Measurements from ENCODE around the gene RRAS. TPM values are rescaled to one million over a fixed set of nuclear protein-coding genes. Genes with fewer than 3 reads are reported as not detected.

The RRAS gene
- total and polyA plus RNA-seq, 4 donors = 4.1 to 18.5 (median 11.1) TPM

DNA sequence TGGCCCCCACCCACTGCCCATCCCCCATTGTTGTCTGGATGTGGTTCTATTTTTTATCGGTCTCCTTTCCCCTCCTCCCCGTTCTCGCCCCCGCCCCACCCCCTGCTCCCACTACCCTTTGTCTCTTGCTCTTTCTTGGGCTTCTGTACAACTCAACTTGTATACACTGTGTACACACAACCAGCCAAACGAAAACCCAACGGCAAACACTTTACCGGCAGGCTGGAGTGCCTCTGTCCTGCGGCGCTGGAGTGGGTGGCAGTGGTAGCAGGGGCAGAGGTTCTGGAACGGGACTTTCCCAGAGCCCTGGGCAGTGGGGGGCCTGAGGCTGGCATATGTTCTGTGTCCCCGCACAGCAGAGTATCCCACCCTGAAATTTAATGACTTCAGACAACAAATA lies 13.7 kb downstream of the RRAS start:
- no peak for TF ChIP-seq HNF4G (IDR thresholded peaks at IDR 0.05)
- no peak for TF ChIP-seq TAF1 (conservative IDR thresholded peaks at IDR 0.05)
- TF ChIP-seq HNF4A (conservative IDR thresholded peaks at IDR 0.05) = no peak
- TF ChIP-seq JUND (IDR thresholded peaks at IDR 0.05) = no peak
- TF ChIP-seq GABPA (IDR thresholded peaks at IDR 0.05 in 1 of 2, conservative IDR thresholded peaks at IDR 0.05 in 1 of 2) = no peak
- TF ChIP-seq, protein P1, sequence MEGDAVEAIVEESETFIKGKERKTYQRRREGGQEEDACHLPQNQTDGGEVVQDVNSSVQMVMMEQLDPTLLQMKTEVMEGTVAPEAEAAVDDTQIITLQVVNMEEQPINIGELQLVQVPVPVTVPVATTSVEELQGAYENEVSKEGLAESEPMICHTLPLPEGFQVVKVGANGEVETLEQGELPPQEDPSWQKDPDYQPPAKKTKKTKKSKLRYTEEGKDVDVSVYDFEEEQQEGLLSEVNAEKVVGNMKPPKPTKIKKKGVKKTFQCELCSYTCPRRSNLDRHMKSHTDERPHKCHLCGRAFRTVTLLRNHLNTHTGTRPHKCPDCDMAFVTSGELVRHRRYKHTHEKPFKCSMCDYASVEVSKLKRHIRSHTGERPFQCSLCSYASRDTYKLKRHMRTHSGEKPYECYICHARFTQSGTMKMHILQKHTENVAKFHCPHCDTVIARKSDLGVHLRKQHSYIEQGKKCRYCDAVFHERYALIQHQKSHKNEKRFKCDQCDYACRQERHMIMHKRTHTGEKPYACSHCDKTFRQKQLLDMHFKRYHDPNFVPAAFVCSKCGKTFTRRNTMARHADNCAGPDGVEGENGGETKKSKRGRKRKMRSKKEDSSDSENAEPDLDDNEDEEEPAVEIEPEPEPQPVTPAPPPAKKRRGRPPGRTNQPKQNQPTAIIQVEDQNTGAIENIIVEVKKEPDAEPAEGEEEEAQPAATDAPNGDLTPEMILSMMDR (IDR thresholded peaks at IDR 0.05; ENCODE audit: low read depth, low read length, missing input control) = no peak
- TF ChIP-seq, protein P2, sequence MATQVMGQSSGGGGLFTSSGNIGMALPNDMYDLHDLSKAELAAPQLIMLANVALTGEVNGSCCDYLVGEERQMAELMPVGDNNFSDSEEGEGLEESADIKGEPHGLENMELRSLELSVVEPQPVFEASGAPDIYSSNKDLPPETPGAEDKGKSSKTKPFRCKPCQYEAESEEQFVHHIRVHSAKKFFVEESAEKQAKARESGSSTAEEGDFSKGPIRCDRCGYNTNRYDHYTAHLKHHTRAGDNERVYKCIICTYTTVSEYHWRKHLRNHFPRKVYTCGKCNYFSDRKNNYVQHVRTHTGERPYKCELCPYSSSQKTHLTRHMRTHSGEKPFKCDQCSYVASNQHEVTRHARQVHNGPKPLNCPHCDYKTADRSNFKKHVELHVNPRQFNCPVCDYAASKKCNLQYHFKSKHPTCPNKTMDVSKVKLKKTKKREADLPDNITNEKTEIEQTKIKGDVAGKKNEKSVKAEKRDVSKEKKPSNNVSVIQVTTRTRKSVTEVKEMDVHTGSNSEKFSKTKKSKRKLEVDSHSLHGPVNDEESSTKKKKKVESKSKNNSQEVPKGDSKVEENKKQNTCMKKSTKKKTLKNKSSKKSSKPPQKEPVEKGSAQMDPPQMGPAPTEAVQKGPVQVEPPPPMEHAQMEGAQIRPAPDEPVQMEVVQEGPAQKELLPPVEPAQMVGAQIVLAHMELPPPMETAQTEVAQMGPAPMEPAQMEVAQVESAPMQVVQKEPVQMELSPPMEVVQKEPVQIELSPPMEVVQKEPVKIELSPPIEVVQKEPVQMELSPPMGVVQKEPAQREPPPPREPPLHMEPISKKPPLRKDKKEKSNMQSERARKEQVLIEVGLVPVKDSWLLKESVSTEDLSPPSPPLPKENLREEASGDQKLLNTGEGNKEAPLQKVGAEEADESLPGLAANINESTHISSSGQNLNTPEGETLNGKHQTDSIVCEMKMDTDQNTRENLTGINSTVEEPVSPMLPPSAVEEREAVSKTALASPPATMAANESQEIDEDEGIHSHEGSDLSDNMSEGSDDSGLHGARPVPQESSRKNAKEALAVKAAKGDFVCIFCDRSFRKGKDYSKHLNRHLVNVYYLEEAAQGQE (IDR thresholded peaks at IDR 0.05) = no peak
- TF ChIP-seq NR2F2 (IDR thresholded peaks at IDR 0.05) = no peak
- no peak for TF ChIP-seq EGR1 (IDR thresholded peaks at IDR 0.05; ENCODE audit: low read depth in 2 of 2)
- TF ChIP-seq SP1 (IDR thresholded peaks at IDR 0.05) = no peak
- TF ChIP-seq RAD21 (IDR thresholded peaks at IDR 0.05) = no peak
- Histone ChIP-seq H3K9me3 (ENCODE audit: control insufficient read depth in 4 of 4, low read length in 3 of 4) (no peaks in the 10 kb centered on the region), H3K9ac (ENCODE audit: low read depth in 1 of 2, low read length in 2 of 2) (no peak overlapping the region), H3K27ac (ENCODE audit: low read depth in 1 of 2, low read length in 2 of 2) (no peak overlapping the region), H3K27me3 (ENCODE audit: control insufficient read depth in 4 of 4, insufficient read depth in 4 of 4, low read length in 3 of 4) (no peaks in the 10 kb centered on the region), H3K4me3 (ENCODE audit: low read depth in 1 of 3, low read length in 3 of 3) (no peak overlapping the region), H3K4me1 (ENCODE audit: control insufficient read depth in 4 of 4, insufficient read depth in 4 of 4, low read length in 3 of 4) (no peaks in the 10 kb centered on the region), H3K36me3 (ENCODE audit: control insufficient read depth in 4 of 4, insufficient read depth in 3 of 4, low read depth in 1 of 4, low read length in 3 of 4) (peaks cover 2 to 20% (median 8%) of the 10 kb centered on the region in 4 donors)
- DNase-seq (ENCODE audit: low spot score) = no peak
- 90% methylated on average over 11 of the region's 11 CpGs for WGBS

DNA sequence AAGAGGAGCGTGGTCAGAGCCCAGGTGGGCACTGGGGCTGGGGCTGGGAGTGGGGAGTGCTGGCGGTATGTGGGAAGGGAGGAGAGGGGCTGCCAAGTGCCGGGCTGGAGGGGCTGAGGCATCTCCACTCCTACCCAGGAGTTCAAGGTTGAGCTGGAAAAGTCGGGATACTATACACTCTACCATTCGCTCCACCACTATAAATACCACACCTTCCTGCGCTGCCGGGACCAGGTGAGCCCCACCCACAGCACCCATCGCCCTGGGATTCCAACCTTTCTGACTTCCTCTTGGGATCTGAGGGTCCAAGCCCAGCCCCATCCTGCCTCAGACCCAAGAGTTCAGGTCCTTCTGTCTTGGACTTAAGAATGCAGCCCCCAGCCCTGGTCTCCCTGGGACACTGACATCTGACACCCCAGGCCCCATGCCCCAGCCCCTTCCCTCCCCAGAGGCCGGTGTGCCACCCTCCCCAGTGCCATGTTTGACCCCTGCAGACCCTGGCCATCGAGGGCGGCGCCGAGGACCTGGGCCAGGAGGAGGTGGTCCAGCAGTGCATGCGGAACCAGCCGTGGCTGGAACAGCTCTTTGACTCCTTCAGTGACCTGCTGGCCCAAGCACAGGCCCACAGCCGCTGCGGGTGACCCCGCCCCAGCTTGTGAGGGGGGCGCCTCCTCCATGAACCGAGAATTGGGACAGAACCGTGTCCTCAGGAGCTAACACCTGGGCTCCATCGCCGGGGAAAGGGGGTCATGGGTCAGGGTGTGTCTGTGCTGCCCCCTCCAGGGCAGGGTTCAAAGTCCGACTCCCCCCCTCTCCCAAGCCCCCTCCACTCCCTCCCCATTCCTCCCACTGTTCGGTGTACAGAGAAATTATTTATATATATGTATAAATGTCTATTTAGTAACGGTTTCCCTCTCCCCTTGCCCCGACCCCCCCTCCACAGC lies 14.7 kb downstream of the RRAS start:
- WGBS = 88% methylated on average over 27 of the region's 27 CpGs
- DNase-seq (ENCODE audit: low spot score) = no peak
- Histone ChIP-seq H3K4me3 (ENCODE audit: low read depth in 1 of 3, low read length in 3 of 3) (no peak overlapping the region), H3K9me3 (ENCODE audit: control insufficient read depth in 4 of 4, low read length in 3 of 4) (no peaks in the 10 kb centered on the region), H3K9ac (ENCODE audit: low read depth in 1 of 2, low read length in 2 of 2) (no peak overlapping the region), H3K27ac (ENCODE audit: low read depth in 1 of 2, low read length in 2 of 2) (no peak overlapping the region), H3K36me3 (ENCODE audit: control insufficient read depth in 4 of 4, insufficient read depth in 3 of 4, low read depth in 1 of 4, low read length in 3 of 4) (peaks cover 2 to 20% (median 9%) of the 10 kb centered on the region in 4 donors), H3K27me3 (ENCODE audit: control insufficient read depth in 4 of 4, insufficient read depth in 4 of 4, low read length in 3 of 4) (no peaks in the 10 kb centered on the region), H3K4me1 (ENCODE audit: control insufficient read depth in 4 of 4, insufficient read depth in 4 of 4, low read length in 3 of 4) (no peaks in the 10 kb centered on the region)
- TF ChIP-seq NR2F2 (IDR thresholded peaks at IDR 0.05) = no peak
- TF ChIP-seq, protein P3, sequence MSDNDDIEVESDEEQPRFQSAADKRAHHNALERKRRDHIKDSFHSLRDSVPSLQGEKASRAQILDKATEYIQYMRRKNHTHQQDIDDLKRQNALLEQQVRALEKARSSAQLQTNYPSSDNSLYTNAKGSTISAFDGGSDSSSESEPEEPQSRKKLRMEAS (IDR thresholded peaks at IDR 0.05) = no peak
- TF ChIP-seq EGR1 (IDR thresholded peaks at IDR 0.05; ENCODE audit: low read depth in 2 of 2) = no peak
- TF ChIP-seq, protein P1 (IDR thresholded peaks at IDR 0.05; ENCODE audit: low read depth, low read length, missing input control) = no peak
- TF ChIP-seq JUND (IDR thresholded peaks at IDR 0.05) = no peak
- TF ChIP-seq RXRA (IDR thresholded peaks at IDR 0.05) = no peak
- no peak for TF ChIP-seq FOXA1 (IDR thresholded peaks at IDR 0.05)
- no peak for TF ChIP-seq TAF1 (conservative IDR thresholded peaks at IDR 0.05)
- no peak for TF ChIP-seq RAD21 (IDR thresholded peaks at IDR 0.05)
- no peak for TF ChIP-seq HNF4G (IDR thresholded peaks at IDR 0.05)
- TF ChIP-seq YY1 (IDR thresholded peaks at IDR 0.05) = no peak
- TF ChIP-seq, protein P2 (IDR thresholded peaks at IDR 0.05) = no peak
- no peak for TF ChIP-seq FOXA2 (IDR thresholded peaks at IDR 0.05)
- no peak for TF ChIP-seq SP1 (IDR thresholded peaks at IDR 0.05)

Measured in liver (tissue), 9 donors.